GM11168 (cell line): ENCODE data around the gene SLC29A4.
"Not testable (repeated sequence)": the region's sequence is repeated elsewhere in the genome, so short reads cannot be mapped to it uniquely, and the experiment has no call there.

ENCODE experiments used
- in situ Hi-C: fragments of 300-500 bp; cut with MboI; formaldehyde crosslinking; loops from one replicate; pipeline ENCODE4 v1.12.0; 2022; ENCODE audit warnings: low sequenced_read_pairs; ENCODE audit not compliant: unreplicated experiment

Gene SLC29A4

GRCh38 chr7:5294169-5294987 is 11.6 kb downstream of the SLC29A4 start:
- in situ Hi-C loops = no loop called here

- in situ Hi-C loops = no loop called here
These were observed 12.6 kb downstream of the SLC29A4 start for GRCh38 chr7:5295039-5296014.

- in situ Hi-C loops = no loop called here
These were observed 13.4 kb downstream of the SLC29A4 start for GRCh38 chr7:5296015-5296610.

GRCh38 chr7:5296611-5297226 is 14.0 kb downstream of the SLC29A4 start:
- in situ Hi-C loops = no loop called here

GRCh38 chr7:5300366-5300765 is 17.6 kb downstream of the SLC29A4 start:
- in situ Hi-C loops = no loop called here

GRCh38 chr7:5302577-5302976 is 19.8 kb downstream of the SLC29A4 start:
- in situ Hi-C loops = no loop called here

- in situ Hi-C loops = no loop called here
These were observed 20.3 kb downstream of the SLC29A4 start for GRCh38 chr7:5303061-5303460.

GRCh38 chr7:5303591-5304505 is 21.1 kb downstream of the SLC29A4 start:
- in situ Hi-C loops = no loop called here

GRCh38 chr7:5305050-5305449 is 22.3 kb downstream of the SLC29A4 start:
- in situ Hi-C loops = not testable (repeated sequence)

- in situ Hi-C loops = not testable (repeated sequence)
These were observed 24.7 kb downstream of the SLC29A4 start for GRCh38 chr7:5307221-5308142.

GRCh38 chr7:5309146-5309545 is 26.4 kb downstream of the SLC29A4 start:
- in situ Hi-C loops = no loop called here

GRCh38 chr7:5310822-5311405 is 28.2 kb downstream of the SLC29A4 start:
- in situ Hi-C loops = no loop called here

- in situ Hi-C loops = not testable (repeated sequence)
These were observed 29.7 kb downstream of the SLC29A4 start for GRCh38 chr7:5312276-5313070.

- in situ Hi-C loops = not testable (repeated sequence)
These were observed 30.5 kb downstream of the SLC29A4 start for GRCh38 chr7:5313076-5313885.

GRCh38 chr7:5314864-5315263 is 32.1 kb downstream of the SLC29A4 start:
- in situ Hi-C loops = no loop called here

- in situ Hi-C loops = no loop called here
These were observed 33.0 kb downstream of the SLC29A4 start for GRCh38 chr7:5315761-5316160.
